Chondrocyte (in vitro differentiated cells): Measurements from ENCODE around the gene RALGAPB. TPM values are rescaled to one million over a fixed set of nuclear protein-coding genes. Genes with fewer than 3 reads are reported as not detected.
"Not testable (repeated sequence)": the region's sequence is repeated elsewhere in the genome, so short reads cannot be mapped to it uniquely, and the experiment has no call there.

Source experiments
- DNase-seq: peaks from one replicate; pipeline ENCODE4 v3.0.0; 2021; ENCODE audit warnings: mixed read lengths, low spot score
- H3K27ac Mint-ChIP-seq: one replicate; pipeline ENCODE4 v1.8.0; 2021; ENCODE audit warnings: mild to moderate bottlenecking, moderate library complexity, mixed read lengths; ENCODE audit not compliant: unreplicated experiment
- H3K27me3 Mint-ChIP-seq: 2 replicates; pipeline ENCODE4 v1.8.0; 2021; ENCODE audit warnings: low read depth, mixed read lengths
- H3K36me3 Mint-ChIP-seq: 2 replicates; pipeline ENCODE4 v1.8.0; 2021; ENCODE audit warnings: low read depth, mixed read lengths
- H3K4me1 Mint-ChIP-seq: 2 replicates; pipeline ENCODE4 v1.8.0; 2021; ENCODE audit warnings: low read depth, mild to moderate bottlenecking, mixed read lengths
- H3K4me3 Mint-ChIP-seq: one replicate; pipeline ENCODE4 v1.8.0; 2021; ENCODE audit warnings: mild to moderate bottlenecking, moderate library complexity, mixed read lengths; ENCODE audit not compliant: unreplicated experiment
- H3K9me3 Mint-ChIP-seq: 2 replicates; pipeline ENCODE4 v1.8.0; 2021; ENCODE audit warnings: low read depth, mixed read lengths
- CTCF ChIP-seq: fragments of 200-600 bp; sonication (generic); IDR thresholded peaks from 2 replicates; pipeline ENCODE4 v1.5.0; 2021; ENCODE audit warnings: antibody characterized with exemption, mild to moderate bottlenecking, moderate library complexity
- total RNA-seq: library from RNA; stranded (reverse); gene quantifications from 3 replicates; pipeline ENCODE4 v1.2.1, GENCODE V29; 2021

RALGAPB gene
- total RNA-seq, 1 donor from 2014 or later, result 32.6 TPM

- TF ChIP-seq CTCF, result no peak
- Mint-ChIP-seq H3K27ac (no peak overlapping the region), H3K4me1 (no peaks in the 10 kb centered on the region), H3K36me3 (no peaks in the 10 kb centered on the region), H3K9me3 (no peaks in the 10 kb centered on the region), H3K27me3 (peaks cover under 1% of the 10 kb centered on the region), H3K4me3 (no peak overlapping the region)
- no peak for DNase-seq
Observed at GRCh38 chr20:38591474-38592410, 119.1 kb downstream of the RALGAPB start.

- not testable (repeated sequence) for H3K27me3 Mint-ChIP-seq, H3K9me3 Mint-ChIP-seq, H3K4me3 Mint-ChIP-seq, DNase-seq, H3K27ac Mint-ChIP-seq, H3K4me1 Mint-ChIP-seq, H3K36me3 Mint-ChIP-seq
Observed at GRCh38 chr20:38592411-38592790, 119.8 kb downstream of the RALGAPB start.

GRCh38 chr20:38594281-38594680 is 121.6 kb downstream of the RALGAPB start:
- H3K4me1 Mint-ChIP-seq, H3K4me3 Mint-ChIP-seq, DNase-seq, H3K9me3 Mint-ChIP-seq, H3K36me3 Mint-ChIP-seq, H3K27ac Mint-ChIP-seq: not testable (repeated sequence)
- H3K27me3 Mint-ChIP-seq, result peaks cover 14% of the 10 kb centered on the region

GRCh38 chr20:38595886-38596285 is 123.2 kb downstream of the RALGAPB start:
- H3K4me1 Mint-ChIP-seq, DNase-seq, H3K36me3 Mint-ChIP-seq, H3K4me3 Mint-ChIP-seq, H3K27ac Mint-ChIP-seq, H3K9me3 Mint-ChIP-seq: not testable (repeated sequence)
- H3K27me3 Mint-ChIP-seq, result peaks cover 16% of the 10 kb centered on the region

DNA sequence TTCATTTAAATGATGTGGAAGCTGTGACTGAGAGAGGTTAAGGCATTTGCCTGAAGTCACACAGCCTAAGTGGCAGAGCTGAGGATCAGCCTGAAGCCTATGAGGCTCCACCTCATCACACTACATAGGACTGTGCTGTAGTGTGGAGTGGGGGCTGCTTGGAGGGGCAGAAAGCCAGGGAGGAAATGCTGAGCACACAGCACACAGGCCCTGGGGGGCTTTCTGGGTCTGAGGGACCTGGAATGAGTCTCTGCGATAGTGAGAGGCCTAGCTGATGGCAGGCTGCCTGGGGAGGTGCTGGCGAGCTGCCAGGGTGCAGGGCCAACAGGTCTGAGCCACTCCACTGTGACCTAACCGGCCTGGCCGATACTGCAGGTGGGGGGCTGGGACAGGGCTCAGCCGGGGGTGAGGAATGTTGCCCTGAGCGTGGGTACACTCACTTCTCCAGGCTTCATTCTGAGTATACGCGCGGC is 126.8 kb downstream of the RALGAPB start:
- Mint-ChIP-seq H3K36me3 (no peaks in the 10 kb centered on the region), H3K27ac (no peak overlapping the region), H3K27me3 (peaks cover 37% of the 10 kb centered on the region), H3K4me3 (no peak overlapping the region), H3K4me1 (peaks cover 13% of the 10 kb centered on the region), H3K9me3 (no peaks in the 10 kb centered on the region)
- no peak for TF ChIP-seq CTCF
- DNase-seq, result no peak

GRCh38 chr20:38600057-38600456 is 127.4 kb downstream of the RALGAPB start:
- Mint-ChIP-seq H3K4me3 (no peak overlapping the region), H3K4me1 (peaks cover 16% of the 10 kb centered on the region), H3K27ac (no peak overlapping the region), H3K27me3 (peaks cover 40% of the 10 kb centered on the region), H3K9me3 (no peaks in the 10 kb centered on the region), H3K36me3 (no peaks in the 10 kb centered on the region)
- TF ChIP-seq CTCF, result no peak
- DNase-seq, result no peak
